Measurements from ENCODE around the gene F2RL2.

The F2RL2 gene

DNA sequence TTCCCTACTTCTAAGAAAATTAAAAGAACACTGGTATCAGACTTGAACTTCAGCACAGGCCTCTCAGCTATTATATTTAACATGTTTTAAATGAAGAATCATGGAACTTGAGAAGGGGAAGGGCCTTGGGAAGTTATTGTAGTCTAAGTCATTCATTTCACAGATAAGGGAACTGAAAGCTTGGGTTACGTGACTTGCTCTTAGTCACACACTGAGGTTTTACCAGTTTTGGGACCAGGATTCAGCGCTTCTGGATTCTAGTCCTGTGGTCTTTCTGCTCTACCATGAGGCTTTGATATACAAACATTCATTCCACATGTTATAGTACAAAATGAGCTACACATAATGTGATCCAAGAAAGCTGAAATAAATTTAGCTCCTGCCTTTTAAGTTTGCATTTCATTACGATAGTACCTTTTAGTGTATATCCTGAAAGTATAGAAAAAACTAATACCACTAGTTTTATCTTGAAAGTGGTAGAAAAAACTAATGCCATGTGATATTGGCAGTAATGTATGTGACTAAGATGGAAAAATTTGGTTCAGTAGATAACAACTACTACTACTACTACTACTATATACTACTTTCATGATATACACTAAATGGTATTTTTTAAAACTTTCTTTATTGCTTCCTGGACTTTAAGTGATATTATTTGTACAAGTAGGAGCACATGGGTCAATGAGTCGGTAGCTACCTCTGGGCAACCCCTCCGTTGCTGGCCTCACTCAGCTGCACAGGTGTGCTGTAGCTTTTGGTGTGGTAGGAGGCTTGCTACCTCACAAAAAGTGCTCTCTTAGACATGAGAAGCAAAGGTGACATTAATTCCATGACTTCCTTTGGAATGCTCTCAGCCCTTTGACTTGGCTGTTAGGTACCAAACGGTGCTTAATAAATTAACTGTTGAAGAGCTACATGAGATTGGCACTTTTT is 40.7 kb downstream of the F2RL2 start:
- no peak for DNase-seq

DNA sequence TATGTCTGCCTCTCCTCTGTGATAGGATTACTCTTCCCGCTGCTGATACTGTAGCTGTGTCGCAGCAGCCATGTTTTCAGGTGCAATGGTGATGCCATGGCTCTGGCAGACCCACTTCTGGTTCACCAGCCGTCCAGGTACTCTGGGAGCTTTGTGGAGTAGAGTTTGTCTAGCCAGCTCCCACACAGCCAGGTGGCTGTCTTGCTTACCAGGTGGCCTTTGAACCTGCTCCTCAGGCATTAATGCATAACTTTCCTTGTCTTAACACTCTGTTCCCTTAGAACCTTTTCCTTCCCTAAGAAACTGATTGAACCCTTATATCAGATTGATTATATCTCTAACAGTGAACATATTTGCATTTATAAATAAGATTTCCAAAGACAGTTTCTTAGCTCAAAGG is 42.2 kb downstream of the F2RL2 start:
- DNase-seq = no peak

DNA sequence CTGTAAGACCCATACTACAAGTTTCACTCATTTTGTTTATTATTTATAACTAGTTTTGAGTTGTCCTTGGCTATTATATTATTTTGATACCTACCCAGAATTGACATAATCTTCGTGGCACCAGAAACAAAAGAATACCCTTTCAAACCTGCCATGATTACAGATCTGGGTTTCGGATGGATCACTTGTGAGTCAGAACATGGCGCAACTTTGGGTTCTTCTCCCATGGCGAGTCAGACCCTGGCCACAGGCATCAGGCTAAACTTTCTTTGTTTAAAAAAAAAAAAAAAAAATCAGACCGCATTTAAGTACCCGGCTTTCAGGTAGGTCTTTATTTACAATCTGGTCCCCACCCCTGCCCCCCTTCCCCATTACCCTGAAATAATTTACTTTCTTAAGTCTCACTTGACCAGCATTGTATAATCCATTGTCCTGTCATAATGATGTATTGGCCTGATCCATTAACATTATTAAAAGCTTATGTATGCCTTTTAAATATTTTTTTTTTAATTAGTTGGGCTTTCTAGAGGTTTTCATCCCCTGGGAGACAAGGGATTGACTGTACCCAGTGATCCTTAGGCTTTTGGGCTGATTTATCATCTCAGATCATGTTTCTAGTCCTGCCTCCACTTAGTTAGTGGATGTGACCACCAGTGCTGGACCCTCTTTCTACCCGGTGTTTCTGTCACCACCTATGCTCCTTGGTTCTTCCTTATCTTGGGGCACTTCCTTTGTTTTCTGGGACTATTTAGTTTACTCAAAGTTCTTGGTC is 43.9 kb downstream of the F2RL2 start:
- DNase-seq = no peak

DNA sequence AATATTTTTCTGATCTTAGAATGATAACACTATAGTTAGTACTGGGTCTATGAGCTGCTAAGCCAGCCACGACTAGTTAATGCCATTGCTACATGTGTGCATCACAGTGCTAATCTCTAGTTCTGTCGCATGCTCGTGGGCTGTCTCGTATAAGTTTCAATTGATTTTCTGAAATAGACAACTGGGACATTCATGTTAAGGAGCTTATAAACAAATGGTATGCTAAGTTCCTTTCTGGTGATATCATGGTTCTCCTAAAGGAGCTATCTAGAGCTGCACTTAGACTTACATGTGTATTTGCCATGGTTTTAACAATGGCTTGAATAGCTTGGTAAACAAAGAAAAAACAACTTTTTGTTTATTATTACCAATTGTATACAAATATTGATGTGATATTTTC is 46.2 kb downstream of the F2RL2 start:
- no peak for DNase-seq

DNA sequence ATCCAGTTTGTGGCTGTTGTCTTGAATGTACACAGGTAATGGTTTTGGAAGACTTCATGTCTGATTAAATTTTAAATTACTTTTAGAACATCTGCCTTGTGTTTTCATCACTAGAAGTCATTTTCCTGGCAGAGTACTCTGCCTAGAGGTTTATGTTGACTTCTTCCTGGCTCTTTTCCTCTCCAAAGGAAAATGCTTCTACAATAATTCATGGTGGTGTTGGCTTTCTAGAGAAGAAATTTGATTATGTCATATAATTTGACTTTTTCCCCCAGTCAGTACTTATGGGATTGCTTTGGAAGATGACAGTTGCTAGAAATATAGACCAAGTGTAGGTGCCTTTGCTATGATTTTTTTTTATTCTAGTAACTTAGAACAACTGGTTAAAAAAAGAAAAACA is 46.8 kb downstream of the F2RL2 start:
- no peak for DNase-seq

DNA sequence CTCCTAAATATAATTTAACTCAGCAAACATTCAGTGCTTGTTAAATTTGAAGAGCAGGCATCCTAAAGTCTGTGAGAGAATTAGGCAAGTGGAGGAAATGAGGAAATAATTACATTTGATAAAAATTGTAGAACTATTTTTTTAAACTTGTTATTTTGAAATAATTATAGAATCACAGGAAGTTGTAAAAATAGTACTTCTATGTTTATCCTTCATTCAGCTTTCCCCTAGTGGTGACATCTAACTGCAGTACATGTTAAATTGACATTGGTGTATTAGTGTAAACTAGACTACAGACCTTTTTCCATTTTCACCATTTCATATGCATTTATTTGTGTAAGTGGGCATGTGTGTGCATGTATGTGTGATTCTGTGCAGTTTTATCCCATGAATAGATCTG is 51.6 kb downstream of the F2RL2 start:
- DNase-seq = no peak

DNA sequence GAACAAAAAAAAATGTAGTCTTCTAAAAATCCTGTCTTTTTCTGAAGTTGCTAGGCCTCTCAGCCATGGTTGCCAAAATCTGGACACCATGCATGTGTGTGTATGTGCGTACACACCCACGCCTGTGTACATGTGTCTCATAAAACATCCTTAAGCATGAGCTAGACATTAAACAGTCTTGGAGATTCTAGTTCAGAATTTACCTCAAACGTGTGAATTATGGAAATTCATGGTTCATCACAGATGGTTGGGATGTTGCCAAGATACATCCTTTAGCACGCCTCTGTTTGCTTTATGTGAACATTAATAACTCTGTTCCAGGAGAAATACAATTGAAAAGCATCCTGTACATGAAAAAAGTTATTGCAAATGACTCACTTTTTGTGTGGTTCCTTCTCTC is 53.0 kb downstream of the F2RL2 start:
- no peak for DNase-seq
